ENCODE results near the gene KRT76.

- TF ChIP-seq CTCF (IDR thresholded peaks at IDR 0.05) (no peak), EZH2 (IDR thresholded peaks at IDR 0.05; ENCODE audit: borderline replicate concordance, insufficient read depth, low read depth, low read length, poor library complexity, severe bottlenecking) (no peak)
These were observed 54.5 kb downstream of the KRT76 start for GRCh38 chr12:52722680-52723079.
